Hematopoietic multipotent progenitor cell treated with erythropoietin and hydrocortisone succinate and interleukin-3 and kit ligand, for 17 days (in vitro differentiated cells): ENCODE data around the gene CACNA1H.
"Not testable (repeated sequence)": the region's sequence is repeated elsewhere in the genome, so short reads cannot be mapped to it uniquely, and the experiment has no call there.

Experiments used
- DNase-seq: peaks from one replicate; pipeline ENCODE4 v3.0.0-alpha.2; 2015; ENCODE audit warnings: low spot score

CACNA1H gene

DNA sequence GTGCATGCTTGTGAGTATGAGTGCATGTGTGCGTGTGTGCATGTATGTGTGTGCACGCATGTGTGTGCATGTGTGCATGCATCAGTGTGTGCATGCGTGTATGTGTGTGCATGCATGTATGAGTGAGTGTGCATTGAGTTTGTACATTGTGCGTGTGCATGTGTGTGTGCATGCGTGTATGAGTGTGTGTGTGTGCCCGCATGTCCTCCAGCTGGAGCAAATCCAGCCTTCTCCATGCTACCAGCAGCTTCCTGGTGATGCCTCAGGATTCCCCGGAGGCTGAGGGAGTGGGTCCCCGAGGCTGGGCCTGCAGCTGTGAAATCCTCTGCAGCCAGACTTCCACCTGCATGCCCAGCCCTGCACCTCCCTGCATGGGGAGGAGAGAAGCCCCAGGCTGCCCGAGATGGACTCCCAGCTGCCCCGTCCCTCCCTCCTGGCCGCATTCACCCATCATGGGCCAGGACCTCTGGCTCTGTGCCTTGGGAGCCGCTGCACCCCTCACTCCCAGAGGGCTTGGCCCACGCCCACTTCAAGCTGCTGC lies 112.3 kb downstream of the CACNA1H start:
- no peak for DNase-seq

DNA sequence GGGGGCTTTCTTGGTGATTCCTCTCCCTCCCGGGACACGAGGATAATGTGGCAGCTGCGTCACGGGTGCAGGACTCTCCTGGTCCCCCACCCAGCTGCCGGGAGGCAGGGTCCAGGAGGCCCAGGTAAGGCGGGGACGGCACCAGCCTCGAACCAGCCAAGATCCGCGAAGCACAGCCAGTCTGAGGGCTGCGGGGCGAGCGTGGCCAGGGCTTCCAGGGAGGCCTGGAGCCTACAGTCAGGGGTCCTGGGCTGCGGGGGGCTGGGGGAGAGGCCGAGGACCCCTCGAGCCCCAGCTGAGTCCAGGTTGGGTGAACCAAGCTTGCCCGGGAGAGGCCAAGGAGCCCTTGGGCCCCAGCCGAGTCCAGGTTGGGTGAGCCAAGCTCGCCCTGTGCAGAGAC lies 112.9 kb downstream of the CACNA1H start:
- no peak for DNase-seq

DNA sequence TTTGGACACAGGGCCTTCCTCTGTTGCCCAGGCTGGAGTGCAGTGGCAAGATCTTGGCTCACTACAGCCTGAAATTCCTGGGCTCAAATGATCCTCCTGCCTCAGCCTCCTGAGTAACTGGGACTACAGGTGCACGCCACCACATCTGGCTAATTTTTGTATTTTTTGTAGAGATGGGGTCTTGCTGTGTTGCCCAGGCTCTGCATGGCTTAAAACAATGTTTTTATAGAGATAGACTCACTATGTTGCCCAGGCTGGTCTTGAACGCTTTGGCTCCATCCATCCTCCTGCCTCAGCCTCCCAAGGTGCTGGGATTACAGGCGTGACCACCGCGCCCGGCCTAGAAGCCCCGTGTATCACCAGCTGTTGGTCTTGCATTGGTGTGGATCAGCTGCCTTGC lies 116.5 kb downstream of the CACNA1H start:
- not testable (repeated sequence) for DNase-seq

DNA sequence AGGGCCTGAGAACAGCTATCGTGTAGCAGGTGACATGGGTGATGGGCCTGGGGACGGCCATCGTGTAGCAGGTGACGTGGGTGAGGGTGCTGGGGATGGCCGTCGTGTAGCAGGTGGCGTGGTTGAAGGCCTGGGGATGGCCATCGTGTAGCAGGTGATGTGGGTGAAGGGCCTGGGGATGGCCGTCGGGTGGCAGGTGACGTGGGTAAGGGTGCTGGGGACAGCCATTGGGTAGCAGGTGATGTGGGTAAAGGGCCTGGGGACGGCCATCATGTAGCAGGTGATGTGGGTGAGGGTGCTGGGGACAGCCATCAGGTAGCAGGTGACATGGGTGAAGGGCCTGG lies 118.4 kb downstream of the CACNA1H start:
- no peak for DNase-seq
